Colonic mucosa (tissue), 4 donors: ENCODE results near the gene PACS1. TPM values are rescaled to one million over a fixed set of nuclear protein-coding genes. Genes with fewer than 3 reads are reported as not detected.

Source experiments
- DNase-seq: peaks from one replicate; pipeline ENCODE4 v3.0.0-alpha.2; 2020
- H3K27ac ChIP-seq: fragments of 200-600 bp; one replicate; pipeline ENCODE4 v1.8.0; 2021
- H3K27me3 ChIP-seq: fragments of 200-600 bp; one replicate; pipeline ENCODE4 v1.8.0; 2021
- H3K36me3 ChIP-seq: fragments of 200-600 bp; one replicate; pipeline ENCODE4 v1.8.0; 2021
- H3K4me1 ChIP-seq: fragments of 200-600 bp; one replicate; pipeline ENCODE4 v1.8.0; 2021; ENCODE audit warnings: mild to moderate bottlenecking
- H3K4me3 ChIP-seq: fragments of 200-600 bp; one replicate; pipeline ENCODE4 v1.8.0; 2021
- H3K9ac ChIP-seq, 2 donors: one replicate each; pipeline ENCODE4 v1.7.0; 2013; ENCODE audit warnings: control low read depth in 2 of 2, low read depth in 2 of 2, low read length in 2 of 2
- H3K9me3 ChIP-seq: fragments of 200-600 bp; one replicate; pipeline ENCODE4 v1.8.0; 2021
- intact Hi-C: fragments of 100-400 bp; cut with DNase I; formaldehyde crosslinking; loops from one replicate; pipeline ENCODE4 v1.14.1; 2022
- total RNA-seq, 2 donors: library from RNA; stranded (reverse); fragmentation: NEBNext Ultra II Directional in 1 of 2; extraction: Animal tissue kit (Norgen Biotek cat#: 25700) in 1 of 2; gene quantifications; one replicate each; pipeline ENCODE4 v1.2.1, GENCODE V29; 2021
- TF ChIP-seq, protein P1 (sequence below): fragments of 200-600 bp; IDR thresholded peaks from one replicate; pipeline ENCODE4 v1.8.0; 2022; ENCODE audit warnings: antibody characterized with exemption, mild to moderate bottlenecking
- donor health status: healthy.
- donor health status: DM: no; HTN: no; CAD: no.
- donor health status: DM: no; HTN: no; CAD: no.

Gene PACS1
- total RNA-seq, 2 donors from 2014 or later: 10.1 to 20.9 TPM

DNA sequence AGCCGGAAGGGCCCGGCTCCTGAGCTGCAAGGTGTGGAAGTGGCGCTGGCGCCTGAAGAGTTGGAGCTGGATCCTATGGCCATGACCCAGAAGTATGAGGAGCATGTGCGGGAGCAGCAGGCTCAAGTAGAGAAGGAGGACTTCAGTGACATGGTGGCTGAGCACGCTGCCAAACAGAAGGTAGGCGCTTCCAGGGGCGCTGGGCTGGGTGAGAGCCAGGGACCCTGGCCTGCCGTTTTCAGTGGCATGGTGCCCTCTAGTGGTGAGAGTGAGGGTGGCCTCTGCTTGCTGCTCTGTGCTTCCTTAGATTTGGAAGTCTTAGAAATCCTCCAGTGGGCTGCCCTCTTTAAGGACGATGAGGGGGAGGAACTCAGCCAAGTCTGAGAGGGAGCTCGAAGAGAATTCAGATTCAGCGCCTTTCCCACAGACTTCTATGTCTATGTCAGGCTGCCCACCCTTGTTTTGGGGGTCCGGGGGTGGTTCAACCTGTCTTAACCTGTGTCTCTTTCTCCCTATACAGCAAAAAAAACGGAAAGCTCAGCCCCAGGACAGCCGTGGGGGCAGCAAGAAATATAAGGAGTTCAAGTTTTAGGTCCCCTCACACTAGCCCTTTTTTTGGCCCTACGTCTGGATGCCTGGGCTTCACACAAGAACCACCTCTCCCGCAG lies 1.8 kb upstream of the PACS1 start:
- H3K27ac ChIP-seq: peak overlapping the region; percentile 94
- no peak overlapping the region for H3K4me3 ChIP-seq
- H3K27me3 ChIP-seq: no peaks in the 10 kb centered on the region
- H3K4me1 ChIP-seq: no peaks in the 10 kb centered on the region
- DNase-seq: peak; percentile 75
- no peak overlapping the region for H3K9ac ChIP-seq
- TF ChIP-seq, protein P1, sequence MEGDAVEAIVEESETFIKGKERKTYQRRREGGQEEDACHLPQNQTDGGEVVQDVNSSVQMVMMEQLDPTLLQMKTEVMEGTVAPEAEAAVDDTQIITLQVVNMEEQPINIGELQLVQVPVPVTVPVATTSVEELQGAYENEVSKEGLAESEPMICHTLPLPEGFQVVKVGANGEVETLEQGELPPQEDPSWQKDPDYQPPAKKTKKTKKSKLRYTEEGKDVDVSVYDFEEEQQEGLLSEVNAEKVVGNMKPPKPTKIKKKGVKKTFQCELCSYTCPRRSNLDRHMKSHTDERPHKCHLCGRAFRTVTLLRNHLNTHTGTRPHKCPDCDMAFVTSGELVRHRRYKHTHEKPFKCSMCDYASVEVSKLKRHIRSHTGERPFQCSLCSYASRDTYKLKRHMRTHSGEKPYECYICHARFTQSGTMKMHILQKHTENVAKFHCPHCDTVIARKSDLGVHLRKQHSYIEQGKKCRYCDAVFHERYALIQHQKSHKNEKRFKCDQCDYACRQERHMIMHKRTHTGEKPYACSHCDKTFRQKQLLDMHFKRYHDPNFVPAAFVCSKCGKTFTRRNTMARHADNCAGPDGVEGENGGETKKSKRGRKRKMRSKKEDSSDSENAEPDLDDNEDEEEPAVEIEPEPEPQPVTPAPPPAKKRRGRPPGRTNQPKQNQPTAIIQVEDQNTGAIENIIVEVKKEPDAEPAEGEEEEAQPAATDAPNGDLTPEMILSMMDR: peak; percentile 89
- intact Hi-C loops: no loop called here
- H3K36me3 ChIP-seq: peaks cover 18% of the 10 kb centered on the region
- no peaks in the 10 kb centered on the region for H3K9me3 ChIP-seq

DNA sequence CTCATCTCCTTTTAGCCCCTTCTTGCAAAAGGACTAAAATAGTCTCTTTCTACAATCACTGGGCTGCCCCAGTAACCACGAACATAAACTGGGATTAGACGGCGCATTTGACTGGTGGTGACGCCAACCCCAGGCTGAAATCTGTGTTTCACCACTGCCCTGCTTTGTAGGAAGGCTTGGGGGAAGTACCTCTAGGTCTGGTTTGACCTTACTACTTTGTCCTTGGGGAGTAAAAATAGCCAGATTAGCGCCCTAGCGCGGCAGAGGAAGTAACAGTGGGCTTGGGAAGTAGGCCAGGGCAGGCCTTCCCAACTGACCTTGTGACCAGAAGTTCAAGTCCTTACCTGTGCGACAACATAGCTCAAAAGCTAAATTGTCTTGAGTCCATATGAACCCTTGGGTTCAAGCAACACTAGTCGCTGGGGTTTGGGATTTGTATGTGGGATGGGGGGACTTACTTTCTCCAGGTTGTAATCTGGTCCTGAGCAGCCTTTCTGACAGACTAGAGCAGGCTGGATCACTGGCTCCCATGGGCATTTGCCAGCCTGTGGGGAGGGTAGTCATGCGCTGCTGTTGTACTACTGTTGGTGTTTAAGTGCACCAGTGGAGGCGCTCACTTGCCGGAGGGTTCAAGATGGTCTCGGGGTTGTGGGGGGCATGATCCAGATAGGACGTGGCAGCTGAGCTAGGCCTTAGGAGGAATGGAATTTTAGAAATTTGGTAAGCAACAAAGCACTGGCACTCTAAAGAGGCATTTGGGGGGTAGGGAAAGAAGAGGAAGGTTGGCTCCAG lies 953 bp upstream of the PACS1 start:
- intact Hi-C loops: no loop called here
- H3K36me3 ChIP-seq: peaks cover 12% of the 10 kb centered on the region
- peak overlapping the region; percentile 94 for H3K27ac ChIP-seq
- peak overlapping the region; percentile 62 for H3K4me3 ChIP-seq
- TF ChIP-seq, protein P1: no peak
- H3K9ac ChIP-seq: peak overlapping the region; percentile 53 to 96
- DNase-seq: peak; percentile 59
- H3K27me3 ChIP-seq: no peaks in the 10 kb centered on the region
- no peaks in the 10 kb centered on the region for H3K4me1 ChIP-seq
- no peaks in the 10 kb centered on the region for H3K9me3 ChIP-seq

DNA sequence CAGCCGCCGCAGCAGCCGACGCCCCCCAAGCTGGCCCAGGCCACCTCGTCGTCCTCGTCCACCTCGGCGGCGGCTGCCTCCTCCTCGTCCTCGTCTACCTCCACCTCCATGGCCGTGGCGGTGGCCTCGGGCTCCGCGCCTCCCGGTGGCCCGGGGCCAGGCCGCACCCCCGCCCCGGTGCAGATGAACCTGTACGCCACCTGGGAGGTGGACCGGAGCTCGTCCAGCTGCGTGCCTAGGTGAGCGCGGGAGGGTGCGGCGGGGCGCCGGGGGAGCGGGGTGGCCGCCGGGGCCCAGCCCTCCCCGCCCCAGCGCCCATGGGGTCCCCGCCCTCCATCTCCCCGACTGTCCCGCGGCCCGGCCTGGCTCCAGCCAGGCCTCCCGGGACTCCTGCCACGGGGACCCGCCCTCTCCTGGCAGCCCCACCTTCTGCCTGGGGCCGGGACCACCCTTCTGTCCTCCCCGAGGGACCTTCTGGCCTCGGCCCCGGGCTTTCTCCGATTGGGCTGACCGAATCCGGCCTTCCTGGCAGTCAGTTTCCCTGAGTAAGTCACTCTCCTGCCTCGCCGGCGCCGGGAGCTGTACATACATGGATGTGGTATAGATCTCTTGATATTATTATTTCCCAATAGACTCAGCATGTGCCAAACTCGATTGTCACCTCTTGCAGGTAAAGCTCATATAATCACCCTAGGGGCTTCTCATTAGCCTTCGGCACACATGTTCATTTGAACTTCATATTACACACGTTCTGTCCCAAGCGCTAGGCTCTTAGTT lies 720 bp downstream of the PACS1 start:
- peak; percentile 50 for DNase-seq
- intact Hi-C loops: no loop called here
- peaks cover 8% of the 10 kb centered on the region for H3K36me3 ChIP-seq

DNA sequence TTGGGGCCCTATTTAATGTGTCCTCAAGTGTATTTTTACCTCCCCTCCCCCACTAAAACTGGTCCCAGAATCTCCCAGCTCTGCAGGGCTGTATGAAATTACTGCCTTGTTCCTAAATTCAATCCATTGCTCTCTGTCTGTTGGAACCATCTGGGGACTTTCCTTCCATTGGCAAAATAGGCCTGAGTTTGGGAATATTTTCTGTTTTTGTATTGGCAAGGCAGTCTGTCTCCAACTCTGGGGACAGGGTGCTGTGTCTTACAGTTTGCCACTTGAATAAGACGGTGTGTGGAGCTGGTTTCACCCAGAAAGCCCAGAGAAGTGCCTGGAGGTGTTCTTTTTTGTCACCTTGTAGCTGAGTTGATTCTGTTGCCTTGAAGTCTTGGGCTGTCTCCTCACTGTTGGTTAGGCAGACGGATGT lies 1.3 kb downstream of the PACS1 start:
- no peaks in the 10 kb centered on the region for H3K4me1 ChIP-seq
- H3K9ac ChIP-seq: peak overlapping the region; percentile 66 to 96
- peak overlapping the region; percentile 96 for H3K4me3 ChIP-seq
- H3K9me3 ChIP-seq: no peaks in the 10 kb centered on the region
- peak; percentile 17 for DNase-seq
- intact Hi-C loops: no loop called here
- H3K36me3 ChIP-seq: peaks cover 2% of the 10 kb centered on the region
- TF ChIP-seq, protein P1: no peak
- H3K27ac ChIP-seq: peak overlapping the region; percentile 85
- no peaks in the 10 kb centered on the region for H3K27me3 ChIP-seq

More for the DNA sequence above, 720 bp downstream of the PACS1 start:
- H3K27me3 ChIP-seq: no peaks in the 10 kb centered on the region
- H3K4me3 ChIP-seq: peak overlapping the region; percentile 96
- H3K9ac ChIP-seq: peak overlapping the region; percentile 66 to 96
- H3K9me3 ChIP-seq: no peaks in the 10 kb centered on the region
- H3K27ac ChIP-seq: peak overlapping the region; percentile 85
- no peaks in the 10 kb centered on the region for H3K4me1 ChIP-seq
- TF ChIP-seq, protein P1: no peak

DNA sequence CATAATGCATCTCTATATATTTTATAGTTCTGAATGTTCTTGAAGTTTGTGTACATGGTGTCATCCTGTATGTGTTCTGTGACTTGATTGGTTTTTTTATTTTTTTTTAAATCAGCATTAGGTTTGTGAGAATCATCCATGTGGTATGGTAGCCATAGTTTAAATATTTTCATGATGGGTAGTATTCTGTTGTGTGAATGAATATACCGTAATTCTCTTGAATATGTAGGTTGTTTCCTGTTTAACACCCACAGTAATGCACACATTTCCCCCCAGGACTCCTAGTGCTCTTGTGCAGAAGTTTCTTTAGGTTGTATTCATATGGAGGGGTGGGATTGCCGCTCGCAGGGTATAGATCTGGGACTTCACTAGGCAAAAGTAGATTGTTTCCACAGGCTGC lies 2.0 kb downstream of the PACS1 start:
- H3K4me1 ChIP-seq: no peaks in the 10 kb centered on the region
- H3K36me3 ChIP-seq: no peaks in the 10 kb centered on the region
- no peak overlapping the region for H3K9ac ChIP-seq
- no peaks in the 10 kb centered on the region for H3K27me3 ChIP-seq
- DNase-seq: peak; percentile 7
- no peaks in the 10 kb centered on the region for H3K9me3 ChIP-seq
- peak overlapping the region; percentile 96 for H3K4me3 ChIP-seq
- no peak overlapping the region for H3K27ac ChIP-seq
- intact Hi-C loops: no loop called here
- TF ChIP-seq, protein P1: no peak
